Measurements from ENCODE around the gene LRRN2. TPM values are rescaled to one million over a fixed set of nuclear protein-coding genes. Genes with fewer than 3 reads are reported as not detected.

LRRN2 gene
- total RNA-seq, 2 experiments from 2014 or later, result not detected

GRCh38 chr1:204623365-204623893, 62.1 kb downstream of the LRRN2 start:
- POLR2A ChIA-PET, result interaction anchor here (0.9 kb wide), 1 partner anchor 14 kb away, joined by 5 read pairs; no protein-coding TSS in a partner anchor
- intact Hi-C loops (cut with DNase I, micrococcal nuclease), result no loop called here

GRCh38 chr1:204621996-204622395, 63.5 kb downstream of the LRRN2 start:
- H3K4me3 Mint-ChIP-seq, result no peak overlapping the region
- H3K4me1 Mint-ChIP-seq (ENCODE audit: low read depth), result no peaks in the 10 kb centered on the region
- no peaks in the 10 kb centered on the region for H3K9me3 Mint-ChIP-seq
- Histone ChIP-seq H3K36me3 (ENCODE audit: insufficient read depth, low read length) (no peaks in the 10 kb centered on the region), H3K27me3 (ENCODE audit: control insufficient read depth in 1 of 2, insufficient read depth in 2 of 2, low read length in 2 of 2) (no peaks in the 10 kb centered on the region), H3K4me3 (ENCODE audit: low read length) (no peak overlapping the region), H3K9me3 (ENCODE audit: control insufficient read depth in 1 of 2, insufficient read depth in 1 of 2, low read length in 2 of 2) (no peaks in the 10 kb centered on the region), H3K4me1 (ENCODE audit: insufficient read depth, low read length) (no peaks in the 10 kb centered on the region), H3K27ac (ENCODE audit: low read depth in 1 of 2, low read length in 2 of 2) (no peak overlapping the region)
- no peak for DNase-seq
- H3K27ac Mint-ChIP-seq, result no peak overlapping the region
- intact Hi-C loops (cut with DNase I, micrococcal nuclease), result no loop called here
- H3K36me3 Mint-ChIP-seq (ENCODE audit: low read depth), result no peaks in the 10 kb centered on the region
- ChIA-PET POLR2A (no interaction called here), CTCF (no interaction called here)
- ATAC-seq (ENCODE audit: poor library complexity), result no peak
- no peaks in the 10 kb centered on the region for H3K27me3 Mint-ChIP-seq
- no peak for TF ChIP-seq CTCF (IDR thresholded peaks at IDR 0.05)

More at GRCh38 chr1:204623365-204623893, 62.1 kb downstream of the LRRN2 start:
- no peaks in the 10 kb centered on the region for H3K4me1 Mint-ChIP-seq (ENCODE audit: low read depth)
- no peaks in the 10 kb centered on the region for H3K27me3 ChIP-seq (ENCODE audit: control insufficient read depth in 1 of 2, insufficient read depth in 2 of 2, low read length in 2 of 2)
- no peak overlapping the region for H3K4me3 Mint-ChIP-seq
- DNase-seq (no peak), ATAC-seq (ENCODE audit: poor library complexity) (no peak)
- H3K4me3 ChIP-seq (ENCODE audit: low read length), result no peak overlapping the region
- CTCF ChIA-PET, result interaction anchor here (1.1 kb wide), 1 partner anchor 58 kb away, joined by 4 read pairs; no protein-coding TSS in a partner anchor
- no peaks in the 10 kb centered on the region for H3K27me3 Mint-ChIP-seq
- H3K4me1 ChIP-seq (ENCODE audit: insufficient read depth, low read length), result no peaks in the 10 kb centered on the region
- H3K36me3 ChIP-seq (ENCODE audit: insufficient read depth, low read length), result no peaks in the 10 kb centered on the region
- no peak overlapping the region for H3K27ac ChIP-seq (ENCODE audit: low read depth in 1 of 2, low read length in 2 of 2)
- no peaks in the 10 kb centered on the region for H3K36me3 Mint-ChIP-seq (ENCODE audit: low read depth)
- no peaks in the 10 kb centered on the region for H3K9me3 Mint-ChIP-seq
- TF ChIP-seq CTCF (IDR thresholded peaks at IDR 0.05), result no peak
- H3K9me3 ChIP-seq (ENCODE audit: control insufficient read depth in 1 of 2, insufficient read depth in 1 of 2, low read length in 2 of 2), result no peaks in the 10 kb centered on the region
- H3K27ac Mint-ChIP-seq, result no peak overlapping the region

- ATAC-seq (ENCODE audit: poor library complexity), result no peak
- H3K36me3 Mint-ChIP-seq (ENCODE audit: low read depth), result no peaks in the 10 kb centered on the region
- no peaks in the 10 kb centered on the region for H3K36me3 ChIP-seq (ENCODE audit: insufficient read depth, low read length)
- intact Hi-C loops (cut with DNase I, micrococcal nuclease), result no loop called here
- no peaks in the 10 kb centered on the region for H3K27me3 Mint-ChIP-seq
- DNase-seq, result no peak
- no peak overlapping the region for H3K27ac ChIP-seq (ENCODE audit: low read depth in 1 of 2, low read length in 2 of 2)
- no peaks in the 10 kb centered on the region for H3K9me3 ChIP-seq (ENCODE audit: control insufficient read depth in 1 of 2, insufficient read depth in 1 of 2, low read length in 2 of 2)
- no peak for TF ChIP-seq CTCF (IDR thresholded peaks at IDR 0.05)
- POLR2A ChIA-PET, result no interaction called here
- no peaks in the 10 kb centered on the region for H3K9me3 Mint-ChIP-seq
- no peaks in the 10 kb centered on the region for H3K27me3 ChIP-seq (ENCODE audit: control insufficient read depth in 1 of 2, insufficient read depth in 2 of 2, low read length in 2 of 2)
- no peaks in the 10 kb centered on the region for H3K4me1 ChIP-seq (ENCODE audit: insufficient read depth, low read length)
- no peak overlapping the region for H3K4me3 ChIP-seq (ENCODE audit: low read length)
- no peaks in the 10 kb centered on the region for H3K4me1 Mint-ChIP-seq (ENCODE audit: low read depth)
- CTCF ChIA-PET, result no interaction called here
- H3K27ac Mint-ChIP-seq, result no peak overlapping the region
- H3K4me3 Mint-ChIP-seq, result no peak overlapping the region
Observed at GRCh38 chr1:204621396-204621795, 64.1 kb downstream of the LRRN2 start.
